ENCODE measurements around the gene DDX28. TPM values are rescaled to one million over a fixed set of nuclear protein-coding genes. Genes with fewer than 3 reads are reported as not detected.

Gene DDX28
- total and polyA plus RNA-seq, 2 donors from 2014 or later = 10.6 to 13.1 TPM

- H3K27ac ChIP-seq (ENCODE audit: low read depth in 2 of 2, low read length in 2 of 2) = no peak overlapping the region
- no peaks in the 10 kb centered on the region for H3K4me1 ChIP-seq (ENCODE audit: control insufficient read depth in 2 of 3, insufficient read depth in 2 of 3, low read depth in 1 of 3, low read length in 3 of 3)
- H3K9ac ChIP-seq (ENCODE audit: low read length in 3 of 3) = no peak overlapping the region
- H3K9me3 ChIP-seq (ENCODE audit: control insufficient read depth in 2 of 3, insufficient read depth in 1 of 3, low read length in 3 of 3) = no peaks in the 10 kb centered on the region
- no peak overlapping the region for H3K4me3 ChIP-seq (ENCODE audit: low read length in 3 of 3)
- peaks cover 0 to 13% (median 5%) of the 10 kb centered on the region in 3 donors for H3K36me3 ChIP-seq (ENCODE audit: control insufficient read depth in 2 of 3, insufficient read depth in 3 of 3, low read length in 3 of 3)
- intact Hi-C loops (cut with DNase I) = no loop called here
- DNase-seq (no peak), FAIRE-seq (no peak)
- no peak for TF ChIP-seq CTCF (IDR thresholded peaks at IDR 0.05; ENCODE audit: borderline replicate concordance, extremely low read depth, insufficient read depth)
- no peaks in the 10 kb centered on the region for H3K27me3 ChIP-seq (ENCODE audit: control insufficient read depth, insufficient read depth, low read length)
Observed at GRCh38 chr16:68047987-68048386, 25.0 kb upstream of the DDX28 start.

- peaks cover 0 to 13% (median 3%) of the 10 kb centered on the region in 3 donors for H3K36me3 ChIP-seq (ENCODE audit: control insufficient read depth in 2 of 3, insufficient read depth in 3 of 3, low read length in 3 of 3)
- no peaks in the 10 kb centered on the region for H3K27me3 ChIP-seq (ENCODE audit: control insufficient read depth, insufficient read depth, low read length)
- no peak for TF ChIP-seq CTCF (IDR thresholded peaks at IDR 0.05; ENCODE audit: borderline replicate concordance, extremely low read depth, insufficient read depth)
- intact Hi-C loops (cut with DNase I) = no loop called here
- H3K9me3 ChIP-seq (ENCODE audit: control insufficient read depth in 2 of 3, insufficient read depth in 1 of 3, low read length in 3 of 3) = no peaks in the 10 kb centered on the region
- no peak overlapping the region for H3K9ac ChIP-seq (ENCODE audit: low read length in 3 of 3)
- no peaks in the 10 kb centered on the region for H3K4me1 ChIP-seq (ENCODE audit: control insufficient read depth in 2 of 3, insufficient read depth in 2 of 3, low read depth in 1 of 3, low read length in 3 of 3)
- no peak for DNase-seq
- H3K4me3 ChIP-seq (ENCODE audit: low read length in 3 of 3) = no peak overlapping the region
- no peak overlapping the region for H3K27ac ChIP-seq (ENCODE audit: low read depth in 2 of 2, low read length in 2 of 2)
- FAIRE-seq = no peak
Observed at GRCh38 chr16:68046106-68046505, 23.1 kb upstream of the DDX28 start.

- no peak overlapping the region for H3K27ac ChIP-seq (ENCODE audit: low read depth in 2 of 2, low read length in 2 of 2)
- no peak for TF ChIP-seq CTCF (IDR thresholded peaks at IDR 0.05; ENCODE audit: borderline replicate concordance, extremely low read depth, insufficient read depth)
- no peaks in the 10 kb centered on the region for H3K27me3 ChIP-seq (ENCODE audit: control insufficient read depth, insufficient read depth, low read length)
- DNase-seq (no peak), FAIRE-seq (no peak)
- intact Hi-C loops (cut with DNase I) = no loop called here
- H3K36me3 ChIP-seq (ENCODE audit: control insufficient read depth in 2 of 3, insufficient read depth in 3 of 3, low read length in 3 of 3) = peaks cover 0 to 3% (median 0%) of the 10 kb centered on the region in 3 donors
- no peak overlapping the region for H3K4me3 ChIP-seq (ENCODE audit: low read length in 3 of 3)
- no peaks in the 10 kb centered on the region for H3K4me1 ChIP-seq (ENCODE audit: control insufficient read depth in 2 of 3, insufficient read depth in 2 of 3, low read depth in 1 of 3, low read length in 3 of 3)
- H3K9me3 ChIP-seq (ENCODE audit: control insufficient read depth in 2 of 3, insufficient read depth in 1 of 3, low read length in 3 of 3) = no peaks in the 10 kb centered on the region
- no peak overlapping the region for H3K9ac ChIP-seq (ENCODE audit: low read length in 3 of 3)
Observed at GRCh38 chr16:68041783-68042182, 18.8 kb upstream of the DDX28 start.

Measured in kidney (tissue), 14 donors.